HEK293 (cell line): ENCODE results near the gene ENKUR.

Experiments used
- CTCF ChIP-seq: fragments of 450-650 bp; formaldehyde crosslinking; IDR thresholded peaks from 2 replicates; pipeline ENCODE4 v1.5.1; 2016; ENCODE audit warnings: missing biosample characterization, missing genetic modification characterization
- TRIM28 ChIP-seq: IDR thresholded peaks from 2 replicates; pipeline ENCODE4 v1.6.1; 2011; ENCODE audit warnings: low read length, control low read depth, borderline replicate concordance
- YY1 ChIP-seq: fragments of 450-650 bp; formaldehyde crosslinking; IDR thresholded peaks from 2 replicates; pipeline ENCODE4 v1.5.1; 2018; ENCODE audit warnings: missing biosample characterization, missing genetic modification characterization
- ZNF148 ChIP-seq: fragments of 450-650 bp; formaldehyde crosslinking; IDR thresholded peaks from 2 replicates; pipeline ENCODE4 v1.5.0; 2017; ENCODE audit warnings: missing biosample characterization, missing genetic modification characterization, borderline replicate concordance
- ZNF239 ChIP-seq: fragments of 450-650 bp; formaldehyde crosslinking; IDR thresholded peaks from 2 replicates; pipeline ENCODE4 v1.5.1; 2016; ENCODE audit warnings: missing biosample characterization, missing genetic modification characterization
- ZNF785 ChIP-seq: fragments of 450-650 bp; formaldehyde crosslinking; IDR thresholded peaks from 2 replicates; pipeline ENCODE4 v1.5.1; 2016; ENCODE audit warnings: missing biosample characterization, missing genetic modification characterization

GRCh38 chr10:24991298-24991697, 24.7 kb downstream of the ENKUR start:
- TF ChIP-seq CTCF (tag by site-specific recombination) (no peak), TRIM28 (no peak), ZNF148 (tag by site-specific recombination) (no peak), ZNF239 (tag by site-specific recombination) (no peak), ZNF785 (tag by site-specific recombination) (no peak), YY1 (tag by site-specific recombination) (no peak)
